PFSK-1 (cell line): ENCODE measurements around the gene CIDEA.

Source experiments
- FOXP2 ChIP-seq: optimal IDR thresholded peaks from 2 replicates; pipeline ENCODE3; 2011; ENCODE audit warnings: borderline replicate concordance, control low read depth, inconsistent platforms; ENCODE audit not compliant: insufficient read depth; ENCODE audit errors: extremely low read length, extremely low read depth
- POLR2AphosphoS5 ChIP-seq: IDR thresholded peaks from 2 replicates; pipeline ENCODE4 v1.6.1; 2012; ENCODE audit warnings: low read depth, mild to moderate bottlenecking, control low read depth, low read length, moderate library complexity
- REST ChIP-seq, 2 experiments: IDR thresholded peaks; 2 replicates each; pipeline versions ENCODE4 v1.6.1 to v1.8.0; 2011 to 2012; ENCODE audit warnings: low read depth in 2 of 2, low read length in 2 of 2, control low read depth in 1 of 2, inconsistent platforms in 1 of 2, mild to moderate bottlenecking in 1 of 2, moderate library complexity in 1 of 2; ENCODE audit not compliant: insufficient read depth in 1 of 2
- SIN3A ChIP-seq: IDR thresholded peaks from 2 replicates; pipeline ENCODE4 v1.6.1; 2012; ENCODE audit warnings: mild to moderate bottlenecking, low read length, moderate library complexity, borderline replicate concordance; ENCODE audit not compliant: insufficient read depth
- TAF1 ChIP-seq: IDR thresholded peaks from 2 replicates; pipeline ENCODE4 v1.6.1; 2012; ENCODE audit warnings: low read length, control low read depth, borderline replicate concordance; ENCODE audit not compliant: insufficient read depth

CIDEA gene

GRCh38 chr18:12287684-12288402, 33.7 kb downstream of the CIDEA start:
- TF ChIP-seq TAF1 (no peak), REST (IDR thresholded peaks at IDR 0.05; ENCODE audit: insufficient read depth in 1 of 2, low read depth in 2 of 2, low read length in 2 of 2) (no peak), POLR2AphosphoS5 (no peak), FOXP2 (no peak), SIN3A (no peak)

- TF ChIP-seq TAF1 (no peak), FOXP2 (no peak), SIN3A (no peak), POLR2AphosphoS5 (no peak), REST (IDR thresholded peaks at IDR 0.05; ENCODE audit: insufficient read depth in 1 of 2, low read depth in 2 of 2, low read length in 2 of 2) (no peak)
Observed at GRCh38 chr18:12288403-12288755, 34.2 kb downstream of the CIDEA start.

- TF ChIP-seq FOXP2 (no peak), REST (IDR thresholded peaks at IDR 0.05; ENCODE audit: insufficient read depth in 1 of 2, low read depth in 2 of 2, low read length in 2 of 2) (no peak), POLR2AphosphoS5 (no peak), TAF1 (no peak), SIN3A (no peak)
Observed at GRCh38 chr18:12290086-12290485, 35.9 kb downstream of the CIDEA start.

GRCh38 chr18:12291161-12291560, 37.0 kb downstream of the CIDEA start:
- TF ChIP-seq POLR2AphosphoS5 = no peak
- TF ChIP-seq REST (IDR thresholded peaks at IDR 0.05; ENCODE audit: insufficient read depth in 1 of 2, low read depth in 2 of 2, low read length in 2 of 2) = no peak
- no peak for TF ChIP-seq SIN3A
- no peak for TF ChIP-seq TAF1
- no peak for TF ChIP-seq FOXP2

GRCh38 chr18:12291690-12292089, 37.5 kb downstream of the CIDEA start:
- TF ChIP-seq SIN3A = no peak
- TF ChIP-seq FOXP2 = no peak
- no peak for TF ChIP-seq TAF1
